GM18526 (cell line): ENCODE results near the gene CCT7.

Experiments
- POLR2A ChIP-seq: IDR thresholded peaks from 3 replicates; pipeline ENCODE4 v1.6.1; 2011; ENCODE audit not compliant: insufficient read length; ENCODE audit errors: extremely low read depth

Gene CCT7

GRCh38 chr2:73259704-73260337, 25.7 kb downstream of the CCT7 start:
- no peak for TF ChIP-seq POLR2A

DNA sequence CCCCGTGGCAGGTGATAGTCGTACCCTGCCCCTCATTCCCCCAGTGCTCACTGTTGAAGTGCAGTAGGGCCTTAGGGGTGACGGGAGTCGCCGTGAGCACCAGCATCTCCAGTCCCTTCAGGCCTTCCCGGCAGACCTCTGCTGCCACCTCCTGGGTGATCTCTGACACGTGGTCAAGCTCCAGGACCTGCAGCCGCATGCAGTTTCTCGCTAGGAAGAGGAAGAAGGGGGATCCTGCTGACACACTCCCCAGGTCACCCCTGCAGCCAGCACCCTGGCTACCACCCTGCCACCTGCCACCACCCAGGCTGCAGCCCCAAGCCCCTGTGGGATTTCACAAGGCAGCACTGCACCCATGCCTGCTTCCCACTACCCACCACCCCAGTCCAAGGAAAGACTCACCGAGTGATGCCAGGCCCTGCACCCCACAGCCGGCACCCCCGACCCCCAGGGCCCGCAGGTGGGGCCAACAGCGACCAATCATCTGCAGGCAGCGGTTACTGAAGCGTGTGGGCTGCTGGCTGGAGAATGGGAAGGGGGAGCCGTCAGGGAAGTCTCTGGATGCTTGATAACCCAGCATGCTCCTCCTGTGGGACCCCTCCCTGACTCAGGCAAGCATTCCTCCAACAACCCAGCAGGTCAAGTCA, 26.4 kb downstream of the CCT7 start:
- TF ChIP-seq POLR2A, result no peak

GRCh38 chr2:73262108-73262651, 28.1 kb downstream of the CCT7 start:
- TF ChIP-seq POLR2A, result no peak

GRCh38 chr2:73263540-73264331, 29.6 kb downstream of the CCT7 start:
- TF ChIP-seq POLR2A, result no peak

DNA sequence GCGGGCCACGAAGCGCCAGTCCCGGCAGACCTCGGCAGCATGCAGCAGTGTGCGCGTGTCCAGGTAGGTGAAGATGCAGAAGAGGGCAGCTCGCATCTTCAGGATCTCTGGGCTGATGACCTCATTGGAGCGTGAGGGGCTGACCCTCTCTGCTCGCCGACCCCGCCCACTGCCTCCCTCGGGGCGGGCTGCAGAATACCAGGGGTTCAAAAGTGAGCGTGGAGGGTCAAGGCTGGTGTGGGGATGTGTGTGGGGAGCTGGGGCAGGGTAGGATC, 30.2 kb downstream of the CCT7 start:
- TF ChIP-seq POLR2A, result no peak

- no peak for TF ChIP-seq POLR2A
Measured at GRCh38 chr2:73264783-73265182, 30.7 kb downstream of the CCT7 start.

- no peak for TF ChIP-seq POLR2A
Measured at GRCh38 chr2:73265298-73266060, 31.4 kb downstream of the CCT7 start.

GRCh38 chr2:73266061-73266901, 32.2 kb downstream of the CCT7 start:
- TF ChIP-seq POLR2A, result no peak

- no peak for TF ChIP-seq POLR2A
Measured at GRCh38 chr2:73267008-73267407, 32.9 kb downstream of the CCT7 start.

DNA sequence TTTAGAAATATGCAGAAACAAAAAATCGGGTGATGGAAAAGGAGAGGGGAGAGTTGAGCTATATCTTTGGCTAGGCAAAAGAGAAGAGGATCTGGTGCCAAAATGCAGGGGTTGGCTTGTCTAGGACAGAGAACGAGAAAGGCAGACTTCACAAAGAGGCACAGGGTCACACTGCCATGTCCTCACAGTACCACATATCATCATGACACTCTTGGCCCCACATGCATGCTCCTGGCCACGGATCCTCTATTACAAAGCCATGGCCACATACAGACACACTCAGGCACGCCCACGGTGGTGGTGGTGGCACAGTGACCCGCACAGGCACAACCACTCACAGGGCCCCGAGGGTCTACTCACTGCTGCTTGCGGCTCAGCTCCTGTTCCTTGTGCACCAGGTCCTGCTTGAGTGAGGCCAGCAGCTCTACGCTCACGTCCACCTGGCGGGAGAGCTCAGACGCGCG, 34.3 kb downstream of the CCT7 start:
- no peak for TF ChIP-seq POLR2A

- TF ChIP-seq POLR2A, result no peak
Measured at GRCh38 chr2:73268830-73269685, 35.0 kb downstream of the CCT7 start.

GRCh38 chr2:73269686-73270465, 35.8 kb downstream of the CCT7 start:
- TF ChIP-seq POLR2A, result no peak

- TF ChIP-seq POLR2A, result no peak
Measured at GRCh38 chr2:73272270-73272669, 38.2 kb downstream of the CCT7 start.
